ENCODE measurements around the gene ALG8.

DNA sequence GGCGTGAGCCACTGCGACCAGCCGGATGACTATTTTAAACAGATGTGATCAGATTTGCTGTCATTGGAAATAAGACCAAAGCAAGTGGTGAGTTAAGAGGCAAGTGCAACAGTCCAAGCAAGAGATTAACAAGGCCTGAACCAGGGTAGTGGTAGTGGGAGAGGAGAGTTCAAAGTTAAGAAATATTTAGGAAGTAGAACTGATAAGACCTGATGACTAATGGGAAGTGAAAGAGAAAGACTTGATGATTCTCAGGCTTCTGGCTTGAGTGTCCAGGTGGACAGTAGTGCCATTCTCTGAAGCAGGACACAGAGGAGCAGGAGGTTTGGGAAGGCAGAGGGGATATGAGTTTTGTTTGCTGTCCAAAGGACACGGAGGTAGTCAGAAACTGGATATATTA, 67.0 kb downstream of the ALG8 start:
- TF ChIP-seq, protein P1, sequence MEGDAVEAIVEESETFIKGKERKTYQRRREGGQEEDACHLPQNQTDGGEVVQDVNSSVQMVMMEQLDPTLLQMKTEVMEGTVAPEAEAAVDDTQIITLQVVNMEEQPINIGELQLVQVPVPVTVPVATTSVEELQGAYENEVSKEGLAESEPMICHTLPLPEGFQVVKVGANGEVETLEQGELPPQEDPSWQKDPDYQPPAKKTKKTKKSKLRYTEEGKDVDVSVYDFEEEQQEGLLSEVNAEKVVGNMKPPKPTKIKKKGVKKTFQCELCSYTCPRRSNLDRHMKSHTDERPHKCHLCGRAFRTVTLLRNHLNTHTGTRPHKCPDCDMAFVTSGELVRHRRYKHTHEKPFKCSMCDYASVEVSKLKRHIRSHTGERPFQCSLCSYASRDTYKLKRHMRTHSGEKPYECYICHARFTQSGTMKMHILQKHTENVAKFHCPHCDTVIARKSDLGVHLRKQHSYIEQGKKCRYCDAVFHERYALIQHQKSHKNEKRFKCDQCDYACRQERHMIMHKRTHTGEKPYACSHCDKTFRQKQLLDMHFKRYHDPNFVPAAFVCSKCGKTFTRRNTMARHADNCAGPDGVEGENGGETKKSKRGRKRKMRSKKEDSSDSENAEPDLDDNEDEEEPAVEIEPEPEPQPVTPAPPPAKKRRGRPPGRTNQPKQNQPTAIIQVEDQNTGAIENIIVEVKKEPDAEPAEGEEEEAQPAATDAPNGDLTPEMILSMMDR (IDR thresholded peaks at IDR 0.05), result no peak
- TF ChIP-seq POLR2A (IDR thresholded peaks at IDR 0.05), result no peak
